ENCODE results near the gene TRIM29. TPM values are rescaled to one million over a fixed set of nuclear protein-coding genes. Genes with fewer than 3 reads are reported as not detected.

TRIM29 gene
- total and polyA plus RNA-seq, 2 experiments from 2014 or later = not detected

DNA sequence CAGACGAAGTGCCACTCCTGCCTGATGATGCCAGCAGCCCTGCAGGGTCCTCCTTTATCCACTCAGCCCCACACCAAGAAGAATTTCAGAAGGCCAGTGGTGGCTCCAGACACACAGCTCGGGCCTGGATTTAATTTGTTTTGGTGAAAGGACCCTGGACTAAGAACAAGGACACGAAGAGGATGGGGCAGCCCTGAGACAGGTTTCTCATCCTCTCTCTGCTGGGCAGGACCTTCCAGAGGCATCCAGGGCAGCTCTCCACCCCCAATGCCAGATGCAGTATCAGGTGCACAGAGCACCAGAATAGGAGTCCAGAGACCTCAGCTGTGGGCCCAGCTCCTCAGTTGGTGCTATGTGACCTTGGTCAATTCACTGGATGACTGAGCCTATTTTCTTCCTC is 72.0 kb downstream of the TRIM29 start:
- DNase-seq (ENCODE audit: low read depth in 1 of 2, low spot score in 1 of 2) = no peak
- Histone ChIP-seq H3K27me3 (no peaks in the 10 kb centered on the region), H3K9me3 (ENCODE audit: low read depth) (no peaks in the 10 kb centered on the region), H3K4me1 (ENCODE audit: low read depth) (no peaks in the 10 kb centered on the region), H3K36me3 (no peaks in the 10 kb centered on the region), H3K27ac (no peak overlapping the region), H3K4me3 (no peak overlapping the region)
- TF ChIP-seq, protein P1, sequence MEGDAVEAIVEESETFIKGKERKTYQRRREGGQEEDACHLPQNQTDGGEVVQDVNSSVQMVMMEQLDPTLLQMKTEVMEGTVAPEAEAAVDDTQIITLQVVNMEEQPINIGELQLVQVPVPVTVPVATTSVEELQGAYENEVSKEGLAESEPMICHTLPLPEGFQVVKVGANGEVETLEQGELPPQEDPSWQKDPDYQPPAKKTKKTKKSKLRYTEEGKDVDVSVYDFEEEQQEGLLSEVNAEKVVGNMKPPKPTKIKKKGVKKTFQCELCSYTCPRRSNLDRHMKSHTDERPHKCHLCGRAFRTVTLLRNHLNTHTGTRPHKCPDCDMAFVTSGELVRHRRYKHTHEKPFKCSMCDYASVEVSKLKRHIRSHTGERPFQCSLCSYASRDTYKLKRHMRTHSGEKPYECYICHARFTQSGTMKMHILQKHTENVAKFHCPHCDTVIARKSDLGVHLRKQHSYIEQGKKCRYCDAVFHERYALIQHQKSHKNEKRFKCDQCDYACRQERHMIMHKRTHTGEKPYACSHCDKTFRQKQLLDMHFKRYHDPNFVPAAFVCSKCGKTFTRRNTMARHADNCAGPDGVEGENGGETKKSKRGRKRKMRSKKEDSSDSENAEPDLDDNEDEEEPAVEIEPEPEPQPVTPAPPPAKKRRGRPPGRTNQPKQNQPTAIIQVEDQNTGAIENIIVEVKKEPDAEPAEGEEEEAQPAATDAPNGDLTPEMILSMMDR (IDR thresholded peaks at IDR 0.05; ENCODE audit: low read depth, low read length) = no peak

DNA sequence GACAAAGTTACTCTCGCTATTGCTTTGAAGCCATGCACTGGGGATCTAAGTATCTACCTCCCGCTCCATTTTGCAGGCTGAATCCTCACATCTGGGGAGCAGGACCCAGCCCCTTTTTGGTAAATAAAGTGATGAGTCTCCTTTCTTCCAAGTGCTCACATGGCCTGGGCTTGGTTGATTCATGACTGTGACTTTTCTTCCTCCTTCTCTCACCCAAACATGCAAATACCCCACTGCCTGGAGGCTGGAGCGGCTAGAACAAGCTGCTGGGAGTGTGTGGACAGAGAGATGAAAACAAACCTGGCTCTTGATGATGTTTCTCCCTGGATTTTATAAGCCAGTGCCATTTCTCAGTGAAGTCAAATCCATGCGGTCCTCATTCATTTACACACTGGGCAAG is 72.7 kb downstream of the TRIM29 start:
- TF ChIP-seq, protein P1 (IDR thresholded peaks at IDR 0.05; ENCODE audit: low read depth, low read length) = no peak
- no peaks in the 10 kb centered on the region for H3K4me1 ChIP-seq (ENCODE audit: low read depth)
- H3K27ac ChIP-seq = no peak overlapping the region
- no peaks in the 10 kb centered on the region for H3K36me3 ChIP-seq
- no peak overlapping the region for H3K4me3 ChIP-seq
- H3K9me3 ChIP-seq (ENCODE audit: low read depth) = no peaks in the 10 kb centered on the region
- H3K27me3 ChIP-seq = no peaks in the 10 kb centered on the region
- DNase-seq (ENCODE audit: low read depth in 1 of 2, low spot score in 1 of 2) = no peak

- TF ChIP-seq, protein P1 (IDR thresholded peaks at IDR 0.05; ENCODE audit: low read depth, low read length) = no peak
- no peaks in the 10 kb centered on the region for H3K27me3 ChIP-seq
- no peak overlapping the region for H3K4me3 ChIP-seq
- H3K4me1 ChIP-seq (ENCODE audit: low read depth) = no peaks in the 10 kb centered on the region
- H3K27ac ChIP-seq = no peak overlapping the region
- no peaks in the 10 kb centered on the region for H3K36me3 ChIP-seq
- DNase-seq (ENCODE audit: low read depth in 1 of 2, low spot score in 1 of 2) = no peak
- H3K9me3 ChIP-seq (ENCODE audit: low read depth) = no peaks in the 10 kb centered on the region
These were observed 73.6 kb downstream of the TRIM29 start for GRCh38 chr11:120064341-120064740.

- Histone ChIP-seq H3K4me1 (ENCODE audit: low read depth) (no peaks in the 10 kb centered on the region), H3K27ac (no peak overlapping the region), H3K27me3 (no peaks in the 10 kb centered on the region), H3K4me3 (no peak overlapping the region), H3K9me3 (ENCODE audit: low read depth) (no peaks in the 10 kb centered on the region), H3K36me3 (no peaks in the 10 kb centered on the region)
- TF ChIP-seq, protein P1 (IDR thresholded peaks at IDR 0.05; ENCODE audit: low read depth, low read length) = no peak
- no peak for DNase-seq (ENCODE audit: low read depth in 1 of 2, low spot score in 1 of 2)
These were observed 74.1 kb downstream of the TRIM29 start for GRCh38 chr11:120063686-120064340.

DNA sequence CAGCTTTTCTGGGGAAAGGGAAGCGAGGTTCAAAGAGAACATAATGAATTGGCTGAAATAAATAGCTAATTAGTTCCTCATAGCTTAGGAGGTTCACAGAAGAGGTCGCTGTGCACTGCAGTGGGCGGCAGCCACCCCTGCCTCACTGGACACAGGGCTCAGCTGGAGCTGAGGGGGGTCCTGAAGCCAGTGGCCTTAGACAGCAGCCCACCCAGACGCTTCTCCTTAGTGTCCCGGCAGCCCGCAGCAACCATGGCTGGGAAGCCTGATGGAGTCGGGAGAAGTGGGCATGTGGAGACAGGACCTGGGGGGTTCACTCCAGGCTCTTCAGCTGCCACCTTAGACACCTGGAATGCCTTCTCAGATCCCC is 75.4 kb downstream of the TRIM29 start:
- TF ChIP-seq, protein P1 (IDR thresholded peaks at IDR 0.05; ENCODE audit: low read depth, low read length) = no peak

More for the DNA sequence above, 75.4 kb downstream of the TRIM29 start:
- Histone ChIP-seq H3K9me3 (ENCODE audit: low read depth) (no peaks in the 10 kb centered on the region), H3K4me1 (ENCODE audit: low read depth) (no peaks in the 10 kb centered on the region), H3K27ac (no peak overlapping the region), H3K4me3 (no peak overlapping the region), H3K27me3 (no peaks in the 10 kb centered on the region), H3K36me3 (no peaks in the 10 kb centered on the region)
- DNase-seq (ENCODE audit: low read depth in 1 of 2, low spot score in 1 of 2) = no peak

All from cardiac muscle cell (in vitro differentiated cells and primary cell).